LNCAP (cell line): ENCODE measurements around the gene GLT1D1.

ENCODE experiments used
- TF ChIP-seq, protein P1 (sequence below): fragments of 450-650 bp; IDR thresholded peaks from 2 replicates; pipeline ENCODE4 v1.5.1; 2017; ENCODE audit warnings: mild to moderate bottlenecking

Gene GLT1D1

DNA sequence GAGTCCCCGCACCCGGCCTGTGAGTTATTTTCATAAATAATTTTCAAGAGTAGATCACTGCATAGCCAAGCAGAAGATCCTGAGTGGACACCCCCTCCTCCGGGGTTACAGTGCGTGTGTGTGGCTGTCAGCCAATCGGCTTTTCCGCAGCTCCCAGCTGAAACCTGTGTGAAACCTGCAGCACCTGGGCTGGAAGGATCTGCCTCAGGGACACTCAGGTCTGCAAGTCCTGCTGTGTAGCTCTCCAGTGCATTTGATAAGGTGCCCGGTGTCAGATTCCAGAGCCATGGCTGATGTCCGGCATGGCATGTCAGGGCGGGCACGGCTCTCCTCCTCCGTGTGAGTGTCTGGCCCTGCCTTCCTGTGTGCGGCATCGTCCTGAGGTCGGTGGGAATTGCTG, 124.8 kb downstream of the GLT1D1 start:
- TF ChIP-seq, protein P1, sequence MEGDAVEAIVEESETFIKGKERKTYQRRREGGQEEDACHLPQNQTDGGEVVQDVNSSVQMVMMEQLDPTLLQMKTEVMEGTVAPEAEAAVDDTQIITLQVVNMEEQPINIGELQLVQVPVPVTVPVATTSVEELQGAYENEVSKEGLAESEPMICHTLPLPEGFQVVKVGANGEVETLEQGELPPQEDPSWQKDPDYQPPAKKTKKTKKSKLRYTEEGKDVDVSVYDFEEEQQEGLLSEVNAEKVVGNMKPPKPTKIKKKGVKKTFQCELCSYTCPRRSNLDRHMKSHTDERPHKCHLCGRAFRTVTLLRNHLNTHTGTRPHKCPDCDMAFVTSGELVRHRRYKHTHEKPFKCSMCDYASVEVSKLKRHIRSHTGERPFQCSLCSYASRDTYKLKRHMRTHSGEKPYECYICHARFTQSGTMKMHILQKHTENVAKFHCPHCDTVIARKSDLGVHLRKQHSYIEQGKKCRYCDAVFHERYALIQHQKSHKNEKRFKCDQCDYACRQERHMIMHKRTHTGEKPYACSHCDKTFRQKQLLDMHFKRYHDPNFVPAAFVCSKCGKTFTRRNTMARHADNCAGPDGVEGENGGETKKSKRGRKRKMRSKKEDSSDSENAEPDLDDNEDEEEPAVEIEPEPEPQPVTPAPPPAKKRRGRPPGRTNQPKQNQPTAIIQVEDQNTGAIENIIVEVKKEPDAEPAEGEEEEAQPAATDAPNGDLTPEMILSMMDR, result no peak

DNA sequence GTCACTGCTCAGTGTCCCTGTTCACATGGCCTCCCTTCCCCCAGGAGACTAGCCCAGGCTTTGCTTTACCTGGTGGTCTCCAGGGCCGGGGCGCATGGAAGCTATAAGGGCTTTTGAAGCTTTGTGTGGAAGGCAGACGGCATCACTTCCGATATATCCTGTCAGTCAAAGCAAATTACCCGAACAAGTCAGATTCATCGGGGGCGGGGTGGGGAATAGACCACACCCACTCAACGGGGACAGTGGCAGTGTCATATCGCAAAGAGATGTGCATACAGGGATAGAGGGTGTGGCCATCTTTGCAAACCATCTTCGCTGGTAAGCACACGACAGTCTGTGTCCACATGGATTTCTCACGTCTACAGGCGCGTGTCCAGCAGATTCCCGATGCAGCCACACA, 127.3 kb downstream of the GLT1D1 start:
- TF ChIP-seq, protein P1, result no peak

DNA sequence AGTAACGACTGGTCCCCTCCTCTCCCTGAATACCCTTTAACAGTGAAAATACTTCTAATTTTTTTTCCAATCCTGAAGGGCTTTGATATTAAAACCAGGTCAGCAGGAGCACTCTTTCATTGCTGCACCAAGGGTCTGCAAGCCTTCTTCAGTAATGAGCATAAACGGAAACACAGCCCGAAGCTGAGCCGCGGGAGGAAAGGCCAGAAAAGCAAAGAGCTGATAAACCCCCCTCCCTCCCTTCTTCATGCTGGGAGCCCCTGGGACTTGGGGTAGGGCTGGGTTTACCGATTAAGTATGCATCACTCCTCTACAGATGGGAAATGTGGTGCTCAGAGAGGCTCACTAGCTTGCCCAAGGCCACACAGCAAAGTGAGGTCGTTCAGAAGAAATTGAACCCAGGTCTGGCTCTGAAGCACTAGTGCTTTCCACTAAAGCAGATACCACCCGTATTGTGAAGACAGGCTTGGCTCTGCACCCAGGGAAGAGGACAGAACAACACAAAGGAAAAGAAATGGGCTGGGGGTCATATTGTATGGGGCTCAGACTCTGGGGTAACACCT, 128.8 kb downstream of the GLT1D1 start:
- TF ChIP-seq, protein P1, result no peak

DNA sequence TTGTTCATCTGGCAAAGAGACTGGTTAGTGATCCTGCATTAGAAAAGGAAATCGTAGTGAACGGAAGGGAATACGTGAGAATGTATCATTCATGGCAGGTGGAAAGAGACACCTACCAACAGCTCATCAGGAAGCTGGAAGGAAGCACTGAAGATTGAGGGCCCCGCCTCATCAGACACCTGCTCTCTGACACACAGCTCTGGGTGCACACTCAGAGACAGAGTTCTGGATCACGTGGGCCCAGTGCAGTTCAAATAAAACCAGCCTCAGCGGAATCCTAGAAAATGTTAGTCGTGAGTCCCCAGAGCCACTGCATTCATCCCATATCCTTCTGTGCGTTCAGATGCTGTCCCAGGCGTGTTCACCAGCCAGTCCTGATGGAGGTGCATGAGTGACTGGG, 129.7 kb downstream of the GLT1D1 start:
- TF ChIP-seq, protein P1, result no peak

DNA sequence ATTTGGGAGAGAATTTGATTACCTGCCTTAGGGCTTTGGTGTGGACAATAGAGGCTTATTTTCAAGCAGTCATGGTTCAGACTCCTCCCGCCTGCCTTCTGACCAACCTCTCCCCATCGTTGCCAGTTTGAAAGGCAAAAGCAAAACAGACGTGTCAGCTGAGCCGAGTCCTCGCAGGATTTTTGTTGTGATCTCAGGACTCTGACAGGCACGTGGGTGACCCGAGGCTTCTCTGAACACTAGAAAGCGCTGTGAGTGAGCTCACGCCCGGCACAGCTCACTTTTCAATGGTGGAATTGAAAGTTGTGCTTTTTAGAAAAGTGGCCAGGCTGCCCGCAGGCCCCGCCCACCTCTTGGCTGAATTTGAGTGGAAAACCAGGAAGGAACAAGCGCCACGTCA, 130.1 kb downstream of the GLT1D1 start:
- TF ChIP-seq, protein P1, result no peak

DNA sequence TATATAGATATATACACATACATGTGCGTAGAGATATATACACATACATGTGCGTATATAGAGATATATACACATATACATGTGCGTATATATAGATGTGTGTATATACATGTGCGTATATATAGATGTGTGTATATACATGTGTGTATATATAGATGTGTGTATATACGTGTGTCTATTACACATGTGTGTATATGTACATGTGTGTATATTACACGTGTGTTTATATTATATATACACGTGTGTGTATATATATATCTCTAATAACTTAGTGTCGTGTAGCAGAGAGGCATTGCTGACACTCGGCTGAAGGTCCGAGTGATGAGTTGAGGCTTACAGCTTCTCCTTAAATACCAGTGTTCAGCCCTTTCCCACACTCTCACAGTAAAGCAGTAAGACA, 133.7 kb downstream of the GLT1D1 start:
- TF ChIP-seq, protein P1, result no peak

DNA sequence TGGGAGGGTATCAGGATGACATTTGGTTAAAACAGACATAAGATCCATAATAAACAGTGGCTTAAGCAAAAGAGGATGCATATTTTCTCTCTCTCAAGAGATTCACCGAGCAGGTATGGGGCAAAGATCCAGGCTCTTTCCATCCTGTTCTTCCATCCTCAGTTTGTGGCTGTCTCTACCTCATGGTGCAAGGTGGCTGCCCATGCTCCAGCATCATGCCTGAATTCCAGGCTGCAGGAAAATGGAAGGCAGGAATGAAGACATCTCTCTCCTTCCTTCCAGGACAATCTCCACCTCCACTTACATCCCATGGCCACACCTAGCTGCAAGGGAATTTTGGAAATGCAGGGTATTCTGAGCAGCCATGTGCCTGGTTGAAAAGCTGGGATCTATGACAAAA, 136.0 kb downstream of the GLT1D1 start:
- TF ChIP-seq, protein P1, result no peak

DNA sequence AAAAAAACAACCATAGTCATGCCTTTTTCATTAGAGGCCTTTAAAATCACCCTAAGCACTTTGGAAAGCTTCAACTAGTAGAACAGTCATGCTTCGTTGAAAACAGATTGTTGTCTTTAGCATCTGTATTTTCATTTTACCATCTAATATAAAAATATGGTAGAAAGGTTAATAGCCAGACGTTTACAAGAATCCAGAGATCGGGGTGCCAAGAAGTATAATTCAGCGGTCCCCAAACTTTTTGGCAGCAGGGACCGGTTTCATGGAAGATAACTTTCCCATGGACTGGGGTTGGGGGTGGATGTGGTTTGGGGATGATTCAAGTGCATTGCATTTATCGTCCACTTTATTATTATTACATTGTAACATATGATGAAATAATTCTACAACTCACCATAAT, 138.4 kb downstream of the GLT1D1 start:
- TF ChIP-seq, protein P1, result no peak
